H1 (cell line): ENCODE results near the gene EIF2B2. TPM values are rescaled to one million over a fixed set of nuclear protein-coding genes. Genes with fewer than 3 reads are reported as not detected.

Experiments
- CTCF ChIA-PET: fragments of 300-600 bp; sonication (Branson Sonifier 250); formaldehyde crosslinking; loops from one replicate; lab custom pipeline; 2021; ENCODE audit not compliant: partially characterized antibody; lab: Charles Lee
- POLR2A ChIA-PET: fragments of 300-600 bp; sonication (Branson Sonifier 250); formaldehyde crosslinking; loops from one replicate; lab custom pipeline; 2021; ENCODE audit warnings: inconsistent platforms; ENCODE audit not compliant: partially characterized antibody; lab: Charles Lee
- DNase-seq, 2 experiments: peaks; one replicate each; pipeline versions ENCODE4 v3.0.0 to v3.0.0-alpha.2; 2010 to 2022; ENCODE audit warnings: low spot score in 2 of 2, low read depth in 1 of 2, mixed read lengths in 1 of 2
- FAIRE-seq: peaks from 2 replicates; lab custom pipeline; 2011; peaks lifted over from hg19 to GRCh38; lab: Jason Lieb, UNC
- H2AFZ ChIP-seq: 2 replicates; pipeline ENCODE4 v1.8.1; 2012; ENCODE audit warnings: low read length, inconsistent platforms
- H2AK5ac ChIP-seq: 2 replicates; pipeline ENCODE4 v1.6.1; 2013; ENCODE audit warnings: low read depth, low read length
- H2BK120ac ChIP-seq: replicated peaks from 2 replicates; pipeline ENCODE3; 2013; ENCODE audit warnings: low read depth, low read length, inconsistent platforms
- H2BK12ac ChIP-seq: 2 replicates; pipeline ENCODE4 v1.6.1; 2013; ENCODE audit warnings: low read depth, low read length
- H2BK15ac ChIP-seq: 2 replicates; pipeline ENCODE4 v1.6.1; 2013; ENCODE audit warnings: low read length
- H2BK20ac ChIP-seq: 2 replicates; pipeline ENCODE4 v1.6.1; 2013; ENCODE audit warnings: low read length
- H2BK5ac ChIP-seq: 2 replicates; pipeline ENCODE4 v1.6.1; 2013; ENCODE audit warnings: low read depth, low read length
- H3K14ac ChIP-seq: 2 replicates; pipeline ENCODE4 v1.6.1; 2013; ENCODE audit warnings: inconsistent platforms; ENCODE audit not compliant: insufficient read length
- H3K18ac ChIP-seq: 2 replicates; pipeline ENCODE4 v1.6.1; 2013; ENCODE audit warnings: low read length; ENCODE audit errors: extremely low read depth
- H3K23ac ChIP-seq: 2 replicates; pipeline ENCODE4 v1.6.1; 2013; ENCODE audit warnings: inconsistent platforms; ENCODE audit not compliant: insufficient read length
- H3K23me2 ChIP-seq: 2 replicates; pipeline ENCODE4 v1.6.1; 2013; ENCODE audit warnings: low read depth, low read length
- H3K27ac ChIP-seq: 2 replicates; pipeline ENCODE4 v1.6.1; 2011; ENCODE audit warnings: low read depth, low read length, inconsistent platforms
- H3K27me3 ChIP-seq, 4 experiments: replicated peaks in 1 of 4; 1 replicate in 1 of 4; 2 replicates in 3 of 4; pipeline versions ENCODE4 v1.6.1 to v1.8.1; 2011 to 2013; ENCODE audit warnings: low read length in 3 of 4, mild to moderate bottlenecking in 3 of 4, inconsistent platforms in 2 of 4, mixed read lengths in 2 of 4, moderate library complexity in 1 of 4; ENCODE audit not compliant: control insufficient read depth in 3 of 4, insufficient read depth in 3 of 4; ENCODE audit errors: extremely low read depth in 1 of 4
- H3K36me3 ChIP-seq, 4 experiments: 2 replicates each; pipeline versions ENCODE4 v1.6.1 to v1.8.1; 2011 to 2013; ENCODE audit warnings: mild to moderate bottlenecking in 4 of 4, low read length in 3 of 4, moderate library complexity in 2 of 4, control low read depth in 1 of 4, inconsistent platforms in 1 of 4; ENCODE audit not compliant: insufficient read depth in 4 of 4, control insufficient read depth in 2 of 4
- H3K4ac ChIP-seq: replicated peaks from 2 replicates; pipeline ENCODE3; 2013; ENCODE audit warnings: low read length, low read depth, mixed read lengths, inconsistent platforms; ENCODE audit not compliant: insufficient read length
- H3K4me1 ChIP-seq, 4 experiments: replicated peaks in 1 of 4; 1 replicate in 1 of 4; 2 replicates in 3 of 4; pipeline versions ENCODE4 v1.6.1 to v1.8.1; 2011 to 2013; ENCODE audit warnings: low read length in 3 of 4, inconsistent platforms in 2 of 4, mixed read lengths in 1 of 4; ENCODE audit not compliant: insufficient read depth in 4 of 4, control insufficient read depth in 3 of 4
- H3K4me2 ChIP-seq, 2 experiments: 2 replicates each; pipeline versions ENCODE4 v1.6.1 to v1.8.1; 2011 to 2013; ENCODE audit warnings: low read depth in 2 of 2, low read length in 2 of 2, control low read depth in 1 of 2, inconsistent platforms in 1 of 2, mild to moderate bottlenecking in 1 of 2; ENCODE audit not compliant: insufficient read depth in 1 of 2
- H3K4me3 ChIP-seq, 4 experiments: fragments of 200-600, 300-600 bp in 1 of 4; sonication (generic), shearing (Covaris generic), sonication (Bioruptor Twin) in 1 of 4; 2 replicates each; pipeline versions ENCODE4 v1.5.1 to v1.8.1; 2011 to 2016; ENCODE audit warnings: low read length in 4 of 4, low read depth in 3 of 4, control low read depth in 2 of 4, inconsistent platforms in 2 of 4, mild to moderate bottlenecking in 2 of 4, mixed read lengths in 1 of 4, moderate library complexity in 1 of 4; ENCODE audit not compliant: insufficient read depth in 2 of 4; ENCODE audit errors: extremely low read depth in 1 of 4
- H3K56ac ChIP-seq: replicated peaks from 2 replicates; pipeline ENCODE3; 2013; ENCODE audit warnings: low read depth, mild to moderate bottlenecking, mixed read lengths, low read length, inconsistent platforms; ENCODE audit not compliant: insufficient read length
- H3K79me1 ChIP-seq: 2 replicates; pipeline ENCODE4 v1.6.1; 2013; ENCODE audit warnings: low read depth, low read length, control low read depth
- H3K79me2 ChIP-seq, 2 experiments: 2 replicates each; pipeline versions ENCODE4 v1.6.1 to v1.8.1; 2012 to 2013; ENCODE audit warnings: low read length in 2 of 2, mild to moderate bottlenecking in 2 of 2, inconsistent platforms in 1 of 2; ENCODE audit not compliant: insufficient read depth in 2 of 2, control insufficient read depth in 1 of 2
- H3K9ac ChIP-seq, 4 experiments: replicated peaks in 1 of 4; 1 replicate in 1 of 4; 2 replicates in 3 of 4; pipeline versions ENCODE4 v1.6.1 to v1.8.1; 2011 to 2013; ENCODE audit warnings: low read depth in 3 of 4, low read length in 3 of 4, control low read depth in 2 of 4, mild to moderate bottlenecking in 2 of 4, moderate library complexity in 2 of 4, inconsistent platforms in 1 of 4; ENCODE audit errors: extremely low read depth in 1 of 4
- H3K9me3 ChIP-seq, 2 experiments: 2 replicates each; pipeline versions ENCODE4 v1.6.1 to v1.8.1; 2012 to 2013; ENCODE audit warnings: mild to moderate bottlenecking in 2 of 2, moderate library complexity in 2 of 2, control low read depth in 1 of 2, inconsistent platforms in 1 of 2, low read depth in 1 of 2, low read length in 1 of 2, mixed read lengths in 1 of 2; ENCODE audit not compliant: insufficient read depth in 2 of 2
- H4K20me1 ChIP-seq, 2 experiments: replicated peaks in 1 of 2; 2 replicates each; pipeline versions ENCODE3 to v1.8.1; 2011 to 2013; ENCODE audit warnings: inconsistent platforms in 2 of 2, low read length in 2 of 2, mild to moderate bottlenecking in 1 of 2; ENCODE audit not compliant: insufficient read depth in 2 of 2, control insufficient read depth in 1 of 2
- H4K5ac ChIP-seq: 2 replicates; pipeline ENCODE4 v1.6.1; 2013; ENCODE audit warnings: low read length, low read depth, mixed read lengths, inconsistent platforms; ENCODE audit not compliant: insufficient read length
- H4K8ac ChIP-seq: 2 replicates; pipeline ENCODE4 v1.8.0; 2013; ENCODE audit warnings: mild to moderate bottlenecking, moderate library complexity, low read length, inconsistent platforms; ENCODE audit not compliant: insufficient read depth; ENCODE audit errors: extremely low read depth
- H4K91ac ChIP-seq: replicated peaks from 2 replicates; pipeline ENCODE3; 2013; ENCODE audit warnings: low read length, mixed read lengths, inconsistent platforms; ENCODE audit not compliant: insufficient read length
- FOSL1 ChIP-seq: IDR thresholded peaks from 2 replicates; pipeline ENCODE4 v1.6.1; 2011; ENCODE audit warnings: mild to moderate bottlenecking, low read depth, low read length, moderate library complexity; ENCODE audit not compliant: insufficient read depth
- KDM5A ChIP-seq: fragments of 200-600 bp; IDR thresholded peaks from 2 replicates; pipeline ENCODE4 v1.7.1; 2012; ENCODE audit warnings: mild to moderate bottlenecking, low read length, inconsistent platforms, mixed read lengths
- MAX ChIP-seq: IDR thresholded peaks from 2 replicates; pipeline ENCODE4 v1.6.1; 2012; ENCODE audit warnings: inconsistent platforms
- WGBS, 2 experiments: shearing (Covaris generic) in 1 of 2; methylation state at CpG; one replicate each; pipeline versions ENCODE4 v1.1.6 to v1.1.7; 2013 to 2015; ENCODE audit warnings: low lambda C conversion rate in 2 of 2, mixed read lengths in 2 of 2, inconsistent platforms in 1 of 2, low coverage in 1 of 2, missing lambda C conversion rate in 1 of 2; ENCODE audit not compliant: insufficient replicate concordance in 2 of 2, insufficient coverage in 1 of 2, insufficient read length in 1 of 2; ENCODE audit errors: extremely low coverage in 1 of 2, missing lambda C conversion rate in 1 of 2; 5-methylcytosine and 5-hydroxymethylcytosine counted together
- polyA plus RNA-seq, 7 experiments: library from polyadenylated mRNA; depleted of rRNA in 3 of 7; stranded (reverse) in 5 of 7; unstranded in 2 of 7; fragments of >200 nt in 5 of 7; fragments of 200-250 nt in 2 of 7; gene quantifications; 1 replicate in 5 of 7; 2 replicates in 1 of 7; 4 replicates in 1 of 7; pipeline versions ENCODE4 v1.2.1 to v1.2.3, GENCODE V29; 2011 to 2013; ENCODE audit warnings: missing spikeins in 2 of 7, mixed read lengths in 2 of 7
- total RNA-seq: library from RNA; stranded (reverse); fragmentation: NEBNext Ultra II Directional; extraction: Animal tissue kit (Norgen Biotek cat#: 25700); gene quantifications from 2 replicates; pipeline ENCODE4 v1.2.1, GENCODE V29; 2021

EIF2B2 gene
- total and polyA plus RNA-seq, 2 of the 8 experiments (the other 6 are each of a cell fraction or from before 2014, with no cell fraction given), result 42.6 to 79.9 TPM

- Histone ChIP-seq H2BK120ac (no peak overlapping the region), H2BK5ac (no peak overlapping the region), H4K5ac (no peak overlapping the region), H2BK12ac (no peak overlapping the region), H4K20me1 (no peaks in the 10 kb centered on the region), H3K56ac (no peak overlapping the region), H3K23me2 (no peaks in the 10 kb centered on the region), H2AFZ (no peak overlapping the region), H3K4me2 (no peak overlapping the region), H2AK5ac (no peak overlapping the region), H3K23ac (no peak overlapping the region), H3K9me3 (no peaks in the 10 kb centered on the region), H3K36me3 (no peaks in the 10 kb centered on the region), H2BK15ac (no peak overlapping the region), H3K18ac (no peak overlapping the region), H3K27ac (no peak overlapping the region), H3K4me3 (no peak overlapping the region), H2BK20ac (no peak overlapping the region), H4K91ac (no peak overlapping the region), H3K9ac (no peak overlapping the region), H3K79me1 (no peaks in the 10 kb centered on the region), H3K4ac (no peak overlapping the region), H3K79me2 (no peaks in the 10 kb centered on the region), H3K14ac (no peak overlapping the region), H4K8ac (no peak overlapping the region), H3K27me3 (no peaks in the 10 kb centered on the region), H3K4me1 (peaks cover 0 to 6% (median 0%) of the 10 kb centered on the region in 4 experiments; a peak in 3 of 7 replicates)
- WGBS, 2 experiments, result 87% methylated on average over 8 of the region's 8 CpGs; no CpG with 5 or more reads in 1 of the 2 experiments
- POLR2A ChIA-PET, result interaction anchor here (1.0 to 3.6 kb wide), 4 partner anchors 8 to 40 kb away, joined by 3 to 16 read pairs (median 4); partner anchors contain the start of genes PGF and RPS6KL1
- TF ChIP-seq FOSL1 (no peak), MAX (no peak), KDM5A (no peak)
- DNase-seq, result no peak
- no peak for FAIRE-seq
- CTCF ChIA-PET, result interaction anchor here (0.9 to 11.8 kb wide), 6 partner anchors 18 to 126 kb away, joined by 3 to 146 read pairs (median 10); no protein-coding TSS in a partner anchor
Measured at GRCh38 chr14:74962493-74962892, 40.2 kb upstream of the EIF2B2 start.
